ENCODE measurements around the gene STEAP1B. TPM values are rescaled to one million over a fixed set of nuclear protein-coding genes. Genes with fewer than 3 reads are reported as not detected.

STEAP1B gene
- total RNA-seq, 1 donor: 38.6 TPM

DNA sequence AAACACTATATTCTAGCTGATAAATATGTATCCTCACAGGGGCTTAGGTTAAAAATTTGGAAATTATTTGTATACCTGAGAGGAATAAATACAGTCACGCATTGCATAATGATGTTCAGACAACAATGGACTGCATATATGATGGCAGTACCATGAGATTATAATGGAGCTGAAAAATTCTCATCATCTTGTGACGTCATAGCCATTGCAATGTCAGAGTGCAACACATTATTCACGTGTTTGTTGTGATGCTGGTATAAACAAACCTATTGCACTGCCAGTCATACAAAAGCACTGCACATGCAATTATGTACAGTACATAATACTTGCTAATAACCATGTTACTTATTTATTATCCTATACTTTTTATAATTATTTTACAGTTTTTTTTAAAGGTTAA, 31.4 kb downstream of the STEAP1B start:
- H3K4me3 ChIP-seq (ENCODE audit: low read depth, low read length): no peak overlapping the region
- TF ChIP-seq, protein P1, sequence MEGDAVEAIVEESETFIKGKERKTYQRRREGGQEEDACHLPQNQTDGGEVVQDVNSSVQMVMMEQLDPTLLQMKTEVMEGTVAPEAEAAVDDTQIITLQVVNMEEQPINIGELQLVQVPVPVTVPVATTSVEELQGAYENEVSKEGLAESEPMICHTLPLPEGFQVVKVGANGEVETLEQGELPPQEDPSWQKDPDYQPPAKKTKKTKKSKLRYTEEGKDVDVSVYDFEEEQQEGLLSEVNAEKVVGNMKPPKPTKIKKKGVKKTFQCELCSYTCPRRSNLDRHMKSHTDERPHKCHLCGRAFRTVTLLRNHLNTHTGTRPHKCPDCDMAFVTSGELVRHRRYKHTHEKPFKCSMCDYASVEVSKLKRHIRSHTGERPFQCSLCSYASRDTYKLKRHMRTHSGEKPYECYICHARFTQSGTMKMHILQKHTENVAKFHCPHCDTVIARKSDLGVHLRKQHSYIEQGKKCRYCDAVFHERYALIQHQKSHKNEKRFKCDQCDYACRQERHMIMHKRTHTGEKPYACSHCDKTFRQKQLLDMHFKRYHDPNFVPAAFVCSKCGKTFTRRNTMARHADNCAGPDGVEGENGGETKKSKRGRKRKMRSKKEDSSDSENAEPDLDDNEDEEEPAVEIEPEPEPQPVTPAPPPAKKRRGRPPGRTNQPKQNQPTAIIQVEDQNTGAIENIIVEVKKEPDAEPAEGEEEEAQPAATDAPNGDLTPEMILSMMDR (IDR thresholded peaks at IDR 0.05; ENCODE audit: insufficient read depth, low read length): no peak
- no peak for DNase-seq (ENCODE audit: low read depth)

DNA sequence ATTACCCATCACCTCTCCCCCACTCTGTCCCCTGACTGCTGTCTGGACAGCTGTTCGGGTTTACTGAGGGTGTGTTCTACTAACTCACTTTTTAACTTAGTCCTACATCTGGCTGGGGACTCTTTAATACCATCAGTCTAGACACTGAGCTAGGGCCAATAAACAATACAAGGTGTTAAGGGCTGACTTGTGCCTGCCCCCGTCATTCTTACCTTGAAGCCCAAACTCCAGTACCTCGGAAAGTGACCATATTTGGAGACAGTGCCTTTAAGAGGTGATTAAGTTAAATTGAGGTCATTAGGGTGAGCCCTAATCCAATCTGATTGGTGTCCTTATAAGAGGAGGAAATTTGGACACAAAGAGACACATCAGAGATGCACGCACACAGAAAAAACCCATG, 35.7 kb downstream of the STEAP1B start:
- no peak overlapping the region for H3K4me3 ChIP-seq (ENCODE audit: low read depth, low read length)
- no peak for DNase-seq (ENCODE audit: low read depth)
- TF ChIP-seq, protein P1 (IDR thresholded peaks at IDR 0.05; ENCODE audit: insufficient read depth, low read length): no peak

DNA sequence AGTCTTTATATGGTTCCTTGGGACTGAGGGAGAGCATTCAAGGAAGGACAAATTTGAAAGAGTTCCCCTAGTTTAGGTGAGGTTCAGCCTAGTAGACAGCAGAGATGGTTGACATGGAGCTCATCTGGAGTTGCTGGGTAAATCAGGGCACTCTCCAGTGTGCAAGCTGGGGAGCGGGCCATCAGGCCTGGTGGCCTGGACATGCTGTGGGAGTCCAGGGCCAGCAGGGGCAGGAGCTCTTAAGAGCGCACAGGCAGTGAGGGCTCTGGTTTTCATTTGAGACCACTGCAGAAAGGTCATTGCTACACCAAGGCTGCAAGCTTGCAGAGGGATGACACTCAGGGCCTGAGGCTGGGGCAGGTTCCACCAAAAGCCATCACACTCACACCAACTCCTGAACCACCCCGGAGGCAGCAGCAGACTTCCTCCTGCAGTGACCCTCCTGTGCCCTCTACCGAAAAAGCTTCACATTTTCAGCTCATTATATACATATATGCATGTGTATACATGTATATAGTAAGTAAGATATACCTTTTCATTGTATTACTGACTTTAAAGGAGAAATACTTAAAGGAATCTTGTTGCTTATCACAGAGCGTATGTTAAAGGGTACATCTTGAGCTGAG, 39.5 kb downstream of the STEAP1B start:
- TF ChIP-seq, protein P1 (IDR thresholded peaks at IDR 0.05; ENCODE audit: insufficient read depth, low read length): no peak
- H3K4me3 ChIP-seq (ENCODE audit: low read depth, low read length): no peak overlapping the region
- no peak for DNase-seq (ENCODE audit: low read depth)

DNA sequence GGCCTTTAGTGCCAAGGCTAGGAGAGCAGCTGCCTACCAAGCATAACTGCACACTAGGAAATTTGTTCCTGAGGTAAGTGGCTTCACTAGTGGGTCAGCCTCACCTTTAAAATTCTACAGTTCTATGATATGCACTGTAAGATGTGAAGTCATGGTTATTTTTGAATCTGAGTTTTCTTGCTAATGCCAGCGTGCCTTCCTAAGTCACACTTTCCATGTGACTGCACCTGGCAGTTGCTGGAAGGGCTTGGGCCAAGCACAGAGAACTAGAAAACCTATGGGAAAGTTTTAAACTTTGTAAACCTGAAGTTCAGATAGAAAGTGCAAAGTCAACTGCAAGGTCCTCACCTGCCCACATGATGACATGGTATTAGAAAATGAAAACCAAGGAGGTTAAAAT, 42.5 kb downstream of the STEAP1B start:
- TF ChIP-seq, protein P1 (IDR thresholded peaks at IDR 0.05; ENCODE audit: insufficient read depth, low read length): no peak
- no peak for DNase-seq (ENCODE audit: low read depth)
- no peak overlapping the region for H3K4me3 ChIP-seq (ENCODE audit: low read depth, low read length)

DNA sequence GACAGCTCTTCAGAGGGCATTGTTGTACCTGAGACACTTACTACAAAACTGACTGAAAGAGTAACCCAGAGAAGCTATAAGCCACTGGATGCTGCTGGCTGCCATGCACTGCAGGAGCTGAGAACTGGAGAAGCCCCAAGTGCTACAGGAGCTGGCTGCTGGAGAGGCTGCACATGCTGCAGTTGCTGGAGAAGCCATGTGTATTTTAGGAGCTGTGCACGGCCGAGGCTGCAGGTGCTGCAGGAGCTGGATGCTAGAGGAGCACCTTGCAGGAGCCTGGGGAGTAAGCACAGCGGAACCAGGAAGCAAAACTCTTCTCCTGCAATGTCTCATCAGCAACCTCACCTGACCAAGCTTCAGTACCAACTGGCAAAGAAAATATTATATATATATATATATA, 45.5 kb downstream of the STEAP1B start:
- DNase-seq (ENCODE audit: low read depth): no peak
- TF ChIP-seq, protein P1 (IDR thresholded peaks at IDR 0.05; ENCODE audit: insufficient read depth, low read length): no peak
- no peak overlapping the region for H3K4me3 ChIP-seq (ENCODE audit: low read depth, low read length)

DNA sequence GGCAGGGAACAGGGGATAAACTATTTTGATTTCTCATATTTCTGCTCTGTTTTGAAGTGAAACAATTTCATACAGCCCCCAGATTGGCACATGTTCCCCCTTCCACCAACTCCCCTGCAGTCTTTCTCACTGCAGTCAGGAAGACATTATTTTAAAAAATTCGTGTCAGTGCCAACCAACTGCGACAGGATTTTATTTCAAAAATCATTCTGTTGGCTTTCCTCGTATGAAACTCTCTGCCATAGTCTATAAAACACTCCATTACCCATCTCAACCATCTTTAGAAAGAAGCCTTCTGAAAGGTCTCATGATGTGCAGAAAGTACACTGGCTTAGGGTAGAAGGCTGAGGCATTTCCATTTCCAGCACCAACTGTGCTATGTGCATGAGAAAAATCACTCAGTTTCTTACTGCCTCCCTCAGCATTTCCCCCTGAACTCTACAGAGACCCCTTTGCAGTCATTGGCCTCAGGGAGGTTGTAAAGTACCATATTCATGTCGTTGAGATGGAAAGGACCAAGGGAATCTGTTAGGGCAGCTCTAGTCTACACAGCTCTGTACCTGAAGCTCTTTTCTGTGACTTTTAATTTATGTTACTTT, 46.9 kb downstream of the STEAP1B start:
- H3K4me3 ChIP-seq (ENCODE audit: low read depth, low read length): no peak overlapping the region
- DNase-seq (ENCODE audit: low read depth): no peak
- TF ChIP-seq, protein P1 (IDR thresholded peaks at IDR 0.05; ENCODE audit: insufficient read depth, low read length): no peak
